BJ (cell line): ENCODE measurements around the gene KDM4E. TPM values are rescaled to one million over a fixed set of nuclear protein-coding genes. Genes with fewer than 3 reads are reported as not detected.

Experiments used
- CTCF ChIA-PET: fragments of 350-600 bp; formaldehyde crosslinking; extraction: SDS; loops from one replicate; lab custom pipeline; 2021; ENCODE audit warnings: antibody characterized with exemption, inconsistent platforms; lab: Yijun Ruan, JAX
- POLR2A ChIA-PET: fragments of 300-600 bp; sonication (Branson Sonifier 250); formaldehyde crosslinking; extraction: SDS; loops from one replicate; lab custom pipeline; 2021; ENCODE audit warnings: antibody characterized with exemption; lab: Charles Lee
- DNase-seq: peaks from one replicate; pipeline ENCODE4 v3.0.0-alpha.2; 2011; ENCODE audit warnings: low read depth
- H3K27me3 ChIP-seq: 2 replicates; pipeline ENCODE4 v1.6.0; 2011; ENCODE audit warnings: low read length; ENCODE audit not compliant: control insufficient read depth, insufficient read depth
- H3K36me3 ChIP-seq: 2 replicates; pipeline ENCODE4 v1.5.1; 2011; ENCODE audit warnings: low read length; ENCODE audit not compliant: control insufficient read depth, insufficient read depth
- H3K4me3 ChIP-seq: 2 replicates; pipeline ENCODE4 v1.5.1; 2011; ENCODE audit warnings: low read depth, mild to moderate bottlenecking, control low read depth, low read length
- polyA plus RNA-seq: library from polyadenylated mRNA; depleted of rRNA; stranded (reverse); fragments of >200 nt; gene quantifications from 2 replicates; pipeline ENCODE4 v1.2.3, GENCODE V29; 2011; rRNA removed
- TF ChIP-seq, protein P1 (sequence below): IDR thresholded peaks from 2 replicates; pipeline ENCODE4 v1.5.1; 2011; ENCODE audit warnings: low read depth, mild to moderate bottlenecking, control low read depth, inconsistent platforms, low read length, moderate library complexity; ENCODE audit not compliant: insufficient read depth

The KDM4E gene
- polyA plus RNA-seq, 1 experiment, result not detected

DNA sequence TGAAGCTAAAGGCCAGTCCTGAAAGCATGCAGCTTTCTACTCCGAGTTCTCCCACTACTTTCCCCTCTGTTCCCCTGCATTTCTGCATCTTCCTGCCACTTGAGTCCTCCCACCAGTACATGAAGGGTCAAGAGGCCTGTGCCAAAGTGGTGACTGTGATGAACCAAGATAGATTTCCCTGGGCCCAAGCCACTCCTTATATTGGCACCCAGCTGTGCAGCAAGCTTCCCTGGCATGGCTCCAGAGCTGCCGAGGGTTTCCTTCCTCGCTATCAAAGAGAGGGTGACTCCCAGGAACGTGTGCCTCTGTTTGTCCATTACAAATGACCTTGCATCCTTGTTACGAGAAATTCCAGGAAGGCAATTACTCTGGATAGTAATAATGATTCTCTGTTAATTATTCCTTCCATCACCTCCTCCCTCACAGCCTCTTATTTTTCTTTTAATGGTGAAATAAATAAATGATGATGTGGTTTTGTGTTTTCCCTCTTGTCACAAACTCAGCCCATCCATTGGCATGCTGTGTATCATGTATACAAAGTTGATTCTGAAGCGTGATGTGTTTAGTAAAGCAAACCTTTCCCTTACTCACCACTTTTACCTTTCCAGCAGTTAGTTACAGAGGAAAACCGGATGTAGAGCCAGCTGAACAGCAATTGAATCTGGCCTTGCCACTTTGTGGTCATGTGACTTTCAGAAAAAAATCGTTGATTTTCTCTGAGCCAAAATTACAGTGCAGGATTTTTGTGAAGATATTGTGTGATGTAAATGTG is 49.9 kb downstream of the KDM4E start:
- Histone ChIP-seq H3K4me3 (no peak overlapping the region), H3K36me3 (no peaks in the 10 kb centered on the region), H3K27me3 (peaks cover 3% of the 10 kb centered on the region)
- TF ChIP-seq, protein P1, sequence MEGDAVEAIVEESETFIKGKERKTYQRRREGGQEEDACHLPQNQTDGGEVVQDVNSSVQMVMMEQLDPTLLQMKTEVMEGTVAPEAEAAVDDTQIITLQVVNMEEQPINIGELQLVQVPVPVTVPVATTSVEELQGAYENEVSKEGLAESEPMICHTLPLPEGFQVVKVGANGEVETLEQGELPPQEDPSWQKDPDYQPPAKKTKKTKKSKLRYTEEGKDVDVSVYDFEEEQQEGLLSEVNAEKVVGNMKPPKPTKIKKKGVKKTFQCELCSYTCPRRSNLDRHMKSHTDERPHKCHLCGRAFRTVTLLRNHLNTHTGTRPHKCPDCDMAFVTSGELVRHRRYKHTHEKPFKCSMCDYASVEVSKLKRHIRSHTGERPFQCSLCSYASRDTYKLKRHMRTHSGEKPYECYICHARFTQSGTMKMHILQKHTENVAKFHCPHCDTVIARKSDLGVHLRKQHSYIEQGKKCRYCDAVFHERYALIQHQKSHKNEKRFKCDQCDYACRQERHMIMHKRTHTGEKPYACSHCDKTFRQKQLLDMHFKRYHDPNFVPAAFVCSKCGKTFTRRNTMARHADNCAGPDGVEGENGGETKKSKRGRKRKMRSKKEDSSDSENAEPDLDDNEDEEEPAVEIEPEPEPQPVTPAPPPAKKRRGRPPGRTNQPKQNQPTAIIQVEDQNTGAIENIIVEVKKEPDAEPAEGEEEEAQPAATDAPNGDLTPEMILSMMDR, result no peak
- DNase-seq, result no peak
- ChIA-PET CTCF (interaction anchor here (1.1 to 1.8 kb wide), 3 partner anchors 8 to 71 kb away, joined by 3 to 5 read pairs (median 4); partner anchors contain the start of genes ENDOD1 and SRSF8), POLR2A (no interaction called here)

DNA sequence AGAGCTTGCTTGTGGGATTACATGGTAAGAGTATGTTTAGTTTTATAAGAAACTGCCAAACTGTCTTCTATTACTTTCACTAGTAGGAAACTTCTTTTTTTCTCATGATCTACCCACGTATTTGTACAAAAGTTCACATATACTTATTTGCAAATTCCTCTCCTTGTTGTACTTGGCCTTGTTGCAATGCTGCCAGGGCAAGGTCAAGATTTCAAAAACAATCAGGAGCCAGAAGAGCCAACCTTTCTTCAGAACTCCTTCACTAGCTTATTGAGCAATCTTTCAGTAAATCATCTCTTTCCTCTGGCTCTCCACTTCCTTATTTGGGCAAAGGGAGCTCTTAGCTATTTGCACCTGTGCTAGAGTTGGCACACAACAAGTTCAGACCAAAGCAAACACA is 51.4 kb downstream of the KDM4E start:
- Histone ChIP-seq H3K36me3 (no peaks in the 10 kb centered on the region), H3K4me3 (no peak overlapping the region), H3K27me3 (peaks cover 3% of the 10 kb centered on the region)
- CTCF ChIA-PET, result interaction anchor here (1.3 to 1.8 kb wide), 4 partner anchors 9 to 629 kb away, joined by 3 to 5 read pairs (median 4); partner anchors contain the start of gene SRSF8
- TF ChIP-seq, protein P1, result no peak
- no peak for DNase-seq
- POLR2A ChIA-PET, result interaction anchor here (1.3 kb wide), 1 partner anchor 9 kb away, joined by 4 read pairs; no protein-coding TSS in a partner anchor

DNA sequence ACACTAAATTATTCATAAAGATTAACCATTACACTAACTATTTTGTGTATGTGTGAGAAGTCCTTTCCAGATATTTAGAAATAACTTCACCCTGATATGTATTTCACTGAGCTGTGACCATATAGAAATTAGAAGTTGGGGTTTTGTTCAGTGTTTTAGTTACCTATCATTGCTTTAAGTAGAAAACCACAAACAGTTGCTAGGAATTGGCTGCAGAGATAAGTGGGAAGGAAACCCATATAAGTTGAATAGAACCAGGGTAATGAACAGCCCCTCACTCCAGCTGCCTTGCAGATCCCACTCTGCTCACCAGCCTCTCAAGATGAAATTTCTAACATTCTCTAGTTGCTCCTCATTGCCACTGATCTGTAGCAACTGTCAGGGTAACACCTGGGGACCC is 51.9 kb downstream of the KDM4E start:
- ChIA-PET POLR2A (interaction anchor here (1.3 kb wide), 1 partner anchor 8 kb away, joined by 4 read pairs; no protein-coding TSS in a partner anchor), CTCF (interaction anchor here (1.3 to 1.8 kb wide), 3 partner anchors 10 to 628 kb away, joined by 3 to 5 read pairs (median 4); partner anchors contain the start of gene SRSF8)
- no peak overlapping the region for H3K4me3 ChIP-seq
- H3K36me3 ChIP-seq, result no peaks in the 10 kb centered on the region
- H3K27me3 ChIP-seq, result peaks cover 3% of the 10 kb centered on the region
- DNase-seq, result no peak
- TF ChIP-seq, protein P1, result no peak

Other genes with a start within 250 kb of the KDM4E start
- gene CWC15, start 51.7 kb upstream of the KDM4E start, polyA plus RNA-seq, result 24.9 and 54.7 TPM in 2 replicates
- 0.97 and 1.1 TPM in 2 replicates for gene KDM4D, start 51.5 kb upstream of the KDM4E start, polyA plus RNA-seq
- gene KDM4F, start 24.2 kb downstream of the KDM4E start, polyA plus RNA-seq, result not detected in 2 replicates
- gene SRSF8, start 41.7 kb downstream of the KDM4E start, polyA plus RNA-seq, result 18.9 and 25.7 TPM in 2 replicates
- gene ENDOD1, start 64.6 kb downstream of the KDM4E start, polyA plus RNA-seq, result 11.0 and 13.6 TPM in 2 replicates
- 0.31 and 0.48 TPM in 2 replicates for gene SESN3, start 205.9 kb downstream of the KDM4E start, polyA plus RNA-seq